ENCODE data around the gene SLC12A6.
"Not testable (repeated sequence)": the region's sequence is repeated elsewhere in the genome, so short reads cannot be mapped to it uniquely, and the experiment has no call there.

SLC12A6 gene

GRCh38 chr15:34203305-34203704 is 134.3 kb downstream of the SLC12A6 start:
- TF ChIP-seq, protein P1, sequence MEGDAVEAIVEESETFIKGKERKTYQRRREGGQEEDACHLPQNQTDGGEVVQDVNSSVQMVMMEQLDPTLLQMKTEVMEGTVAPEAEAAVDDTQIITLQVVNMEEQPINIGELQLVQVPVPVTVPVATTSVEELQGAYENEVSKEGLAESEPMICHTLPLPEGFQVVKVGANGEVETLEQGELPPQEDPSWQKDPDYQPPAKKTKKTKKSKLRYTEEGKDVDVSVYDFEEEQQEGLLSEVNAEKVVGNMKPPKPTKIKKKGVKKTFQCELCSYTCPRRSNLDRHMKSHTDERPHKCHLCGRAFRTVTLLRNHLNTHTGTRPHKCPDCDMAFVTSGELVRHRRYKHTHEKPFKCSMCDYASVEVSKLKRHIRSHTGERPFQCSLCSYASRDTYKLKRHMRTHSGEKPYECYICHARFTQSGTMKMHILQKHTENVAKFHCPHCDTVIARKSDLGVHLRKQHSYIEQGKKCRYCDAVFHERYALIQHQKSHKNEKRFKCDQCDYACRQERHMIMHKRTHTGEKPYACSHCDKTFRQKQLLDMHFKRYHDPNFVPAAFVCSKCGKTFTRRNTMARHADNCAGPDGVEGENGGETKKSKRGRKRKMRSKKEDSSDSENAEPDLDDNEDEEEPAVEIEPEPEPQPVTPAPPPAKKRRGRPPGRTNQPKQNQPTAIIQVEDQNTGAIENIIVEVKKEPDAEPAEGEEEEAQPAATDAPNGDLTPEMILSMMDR (conservative IDR thresholded peaks at IDR 0.05; ENCODE audit: low read length): no peak
- no peak for TF ChIP-seq EZH2phosphoT487 (IDR thresholded peaks at IDR 0.05; ENCODE audit: borderline replicate concordance)
- Histone ChIP-seq H3F3A (ENCODE audit: low read depth) (no peaks in the 10 kb centered on the region), H3K4me3 (ENCODE audit: low read length, poor library complexity, severe bottlenecking) (no peak overlapping the region), H2AFZ (ENCODE audit: low read length) (no peak overlapping the region), H3K27me3 (ENCODE audit: insufficient read depth, low read length, poor library complexity, severe bottlenecking) (no peaks in the 10 kb centered on the region), H3K36me3 (ENCODE audit: insufficient read depth, low read length) (no peaks in the 10 kb centered on the region; the same call in 1 of the 2 replicates), H3K4me1 (ENCODE audit: insufficient read depth, low read length, poor library complexity, severe bottlenecking) (peaks cover 3% of the 10 kb centered on the region), H4K20me1 (ENCODE audit: insufficient read depth, low read length, poor library complexity, severe bottlenecking) (peaks cover 5% of the 10 kb centered on the region), H3K9ac (ENCODE audit: low read depth, low read length, poor library complexity, severe bottlenecking) (no peak overlapping the region), H3K79me2 (ENCODE audit: insufficient read depth, low read length) (peaks cover 77% of the 10 kb centered on the region), H3K4me2 (ENCODE audit: low read depth, low read length, poor library complexity, severe bottlenecking) (no peak overlapping the region), H3K9me2 (replicated peaks; ENCODE audit: low read depth, low read length) (no peaks in the 10 kb centered on the region), H3K9me3 (ENCODE audit: insufficient read depth, low read depth, low read length) (no peaks in the 10 kb centered on the region)

GRCh38 chr15:34193272-34193671 is 144.3 kb downstream of the SLC12A6 start:
- TF ChIP-seq, protein P1 (conservative IDR thresholded peaks at IDR 0.05; ENCODE audit: low read length): 0 out of 2 replicates have a peak, but pooled peaks have one; percentile 17
- not testable (repeated sequence) for H2AFZ ChIP-seq (ENCODE audit: low read length); H3K9ac ChIP-seq (ENCODE audit: low read depth, low read length, poor library complexity, severe bottlenecking); H3K36me3 ChIP-seq (ENCODE audit: insufficient read depth, low read length); H3K4me2 ChIP-seq (ENCODE audit: low read depth, low read length, poor library complexity, severe bottlenecking); H3K9me3 ChIP-seq (ENCODE audit: insufficient read depth, low read depth, low read length); H3F3A ChIP-seq (ENCODE audit: low read depth); H4K20me1 ChIP-seq (ENCODE audit: insufficient read depth, low read length, poor library complexity, severe bottlenecking); H3K4me3 ChIP-seq (ENCODE audit: low read length, poor library complexity, severe bottlenecking); H3K27me3 ChIP-seq (ENCODE audit: insufficient read depth, low read length, poor library complexity, severe bottlenecking); H3K9me2 ChIP-seq (replicated peaks; ENCODE audit: low read depth, low read length); H3K4me1 ChIP-seq (ENCODE audit: insufficient read depth, low read length, poor library complexity, severe bottlenecking)
- H3K79me2 ChIP-seq (ENCODE audit: insufficient read depth, low read length): peaks cover 26% of the 10 kb centered on the region

DNA sequence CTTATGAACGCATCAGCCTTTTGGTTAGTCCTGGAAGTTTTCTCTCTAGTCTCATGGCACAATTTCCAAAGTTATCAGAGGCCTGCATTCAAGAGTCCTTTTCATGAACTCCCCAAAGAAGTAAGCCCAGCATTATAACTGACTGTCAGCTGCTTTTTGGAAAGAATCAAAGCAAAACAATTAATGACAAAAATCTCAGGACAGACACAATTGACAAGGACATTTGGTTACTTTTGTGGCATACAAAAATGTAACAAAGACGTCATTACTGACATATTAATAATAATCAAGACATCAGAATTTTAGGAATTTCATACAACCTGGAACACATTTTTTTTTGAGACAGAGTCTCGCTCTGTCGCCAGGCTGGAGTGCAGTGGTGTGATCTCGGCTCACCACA is 148.9 kb downstream of the SLC12A6 start:
- Histone ChIP-seq H3K9me2 (replicated peaks; ENCODE audit: low read depth, low read length) (no peaks in the 10 kb centered on the region), H3K4me3 (ENCODE audit: low read length, poor library complexity, severe bottlenecking) (no peak overlapping the region), H2AFZ (ENCODE audit: low read length) (no peak overlapping the region), H3K27me3 (ENCODE audit: insufficient read depth, low read length, poor library complexity, severe bottlenecking) (no peaks in the 10 kb centered on the region), H3K36me3 (ENCODE audit: insufficient read depth, low read length) (peaks cover 4% of the 10 kb centered on the region; the same call in 1 of the 2 replicates), H3K9me3 (ENCODE audit: insufficient read depth, low read depth, low read length) (no peaks in the 10 kb centered on the region), H3K4me1 (ENCODE audit: insufficient read depth, low read length, poor library complexity, severe bottlenecking) (no peaks in the 10 kb centered on the region), H3K9ac (ENCODE audit: low read depth, low read length, poor library complexity, severe bottlenecking) (no peak overlapping the region), H3K4me2 (ENCODE audit: low read depth, low read length, poor library complexity, severe bottlenecking) (no peak overlapping the region), H3K79me2 (ENCODE audit: insufficient read depth, low read length) (peaks cover 49% of the 10 kb centered on the region), H4K20me1 (ENCODE audit: insufficient read depth, low read length, poor library complexity, severe bottlenecking) (no peaks in the 10 kb centered on the region), H3F3A (ENCODE audit: low read depth) (no peaks in the 10 kb centered on the region)
- TF ChIP-seq EZH2phosphoT487 (IDR thresholded peaks at IDR 0.05; ENCODE audit: borderline replicate concordance): no peak
- TF ChIP-seq, protein P1 (conservative IDR thresholded peaks at IDR 0.05; ENCODE audit: low read length): no peak
